ENCODE data around the gene PM20D2. TPM values are rescaled to one million over a fixed set of nuclear protein-coding genes. Genes with fewer than 3 reads are reported as not detected.

Gene PM20D2, protein sequence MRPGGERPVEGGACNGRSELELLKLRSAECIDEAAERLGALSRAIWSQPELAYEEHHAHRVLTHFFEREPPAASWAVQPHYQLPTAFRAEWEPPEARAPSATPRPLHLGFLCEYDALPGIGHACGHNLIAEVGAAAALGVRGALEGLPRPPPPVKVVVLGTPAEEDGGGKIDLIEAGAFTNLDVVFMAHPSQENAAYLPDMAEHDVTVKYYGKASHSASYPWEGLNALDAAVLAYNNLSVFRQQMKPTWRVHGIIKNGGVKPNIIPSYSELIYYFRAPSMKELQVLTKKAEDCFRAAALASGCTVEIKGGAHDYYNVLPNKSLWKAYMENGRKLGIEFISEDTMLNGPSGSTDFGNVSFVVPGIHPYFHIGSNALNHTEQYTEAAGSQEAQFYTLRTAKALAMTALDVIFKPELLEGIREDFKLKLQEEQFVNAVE
- 11.3 and 18.5 TPM in 2 replicates for total RNA-seq

DNA sequence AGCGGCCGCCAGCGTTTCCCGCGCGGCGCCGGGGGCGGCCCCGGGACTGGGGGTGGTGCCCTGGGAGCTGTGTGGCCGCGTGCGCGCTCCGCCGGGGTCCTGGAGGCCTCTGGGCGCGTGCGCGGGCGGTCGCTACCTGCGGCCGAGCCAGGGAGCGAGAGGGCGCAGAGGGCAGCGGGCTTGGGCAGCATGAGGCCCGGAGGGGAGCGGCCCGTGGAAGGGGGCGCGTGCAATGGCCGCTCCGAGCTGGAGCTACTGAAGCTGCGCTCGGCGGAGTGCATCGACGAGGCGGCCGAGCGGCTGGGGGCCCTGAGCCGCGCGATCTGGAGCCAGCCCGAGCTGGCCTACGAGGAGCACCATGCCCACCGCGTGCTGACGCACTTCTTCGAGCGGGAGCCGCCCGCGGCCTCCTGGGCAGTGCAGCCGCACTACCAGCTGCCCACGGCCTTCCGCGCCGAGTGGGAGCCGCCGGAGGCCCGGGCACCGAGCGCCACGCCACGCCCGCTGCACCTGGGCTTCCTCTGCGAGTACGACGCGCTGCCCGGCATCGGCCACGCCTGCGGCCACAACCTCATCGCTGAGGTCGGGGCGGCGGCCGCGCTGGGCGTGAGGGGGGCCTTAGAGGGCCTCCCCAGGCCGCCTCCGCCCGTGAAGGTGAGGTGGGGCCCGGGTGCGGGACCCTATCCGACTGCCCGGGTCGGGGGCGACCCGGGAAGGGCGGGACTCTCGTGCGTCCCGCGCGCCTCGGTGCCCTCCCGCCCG lies at the start of gene PM20D2:
PM20D2 (plus strand) TSS at position 100 of the 762 bp plus-strand sequence; CDS start at position 190, 90 bp downstream.

DNA sequence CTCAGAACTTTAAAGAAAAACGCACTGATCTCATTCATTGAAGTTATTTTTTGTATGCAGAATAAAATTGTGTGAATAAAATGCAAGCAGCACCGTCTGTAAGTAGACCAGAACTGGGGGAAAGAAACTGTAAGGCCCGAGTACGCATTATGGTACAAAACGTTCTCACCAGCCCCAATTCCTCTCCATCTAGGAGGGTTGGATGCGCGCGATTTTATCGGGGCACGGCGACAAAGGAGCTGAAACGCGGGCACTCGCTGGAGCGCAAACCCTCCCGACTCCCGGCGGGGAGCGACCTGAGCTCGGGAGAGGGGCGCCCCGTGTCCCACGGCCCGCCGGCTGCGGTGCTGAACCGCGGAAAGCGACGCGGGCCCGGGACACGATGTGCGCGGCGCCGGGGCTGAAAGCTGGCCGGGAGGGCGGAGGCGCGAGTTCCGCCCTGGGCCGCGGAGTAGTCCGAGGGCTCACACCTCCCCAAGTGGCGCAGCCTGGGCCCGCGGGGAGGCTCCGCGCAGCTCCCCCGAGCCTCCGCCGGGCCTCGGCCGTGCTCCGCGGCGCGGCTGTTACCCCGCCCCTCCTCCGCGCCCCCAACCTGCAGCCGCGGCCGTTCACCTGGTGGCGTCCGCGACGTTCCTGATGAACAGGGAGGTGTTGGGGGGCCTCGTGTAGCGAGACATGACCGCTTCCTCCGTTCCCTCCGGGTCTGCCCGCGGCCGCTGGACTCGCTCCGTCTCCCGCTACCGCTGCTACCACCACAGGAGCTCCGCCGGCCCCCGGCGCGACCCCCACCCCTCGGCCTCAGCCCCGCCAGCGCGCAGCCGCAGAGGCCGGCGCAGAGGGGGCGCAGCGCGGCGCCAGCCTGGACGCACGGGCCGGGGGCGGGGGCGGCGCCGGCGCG lies 28.4 kb upstream of the PM20D2 start, which contains the start of gene SRSF12:
SRSF12 (minus strand) TSS at position 861 of the 898 bp plus-strand sequence; CDS start at position 677, 184 bp downstream.

Other genes with a start within 250 kb of the PM20D2 start
- 20.7 and 25.1 TPM in 2 replicates for gene RNGTT, start 182.4 kb upstream of the PM20D2 start, total RNA-seq
- gene PNRC1, start 65.3 kb upstream of the PM20D2 start, total RNA-seq = 42.6 and 49.2 TPM in 2 replicates
- gene SRSF12, start 28.0 kb upstream of the PM20D2 start, total RNA-seq = 0.21 and 1.2 TPM in 2 replicates
- not detected in 2 replicates for gene GABRR1, start 71.3 kb downstream of the PM20D2 start, total RNA-seq
- gene GABRR2, start 169.2 kb downstream of the PM20D2 start, total RNA-seq = not detected in 2 replicates
- 18.5 and 23.4 TPM in 2 replicates for gene UBE2J1, start 206.7 kb downstream of the PM20D2 start, total RNA-seq